ENCODE data around the gene WDFY2.
"Not testable (repeated sequence)": the region's sequence is repeated elsewhere in the genome, so short reads cannot be mapped to it uniquely, and the experiment has no call there.

The WDFY2 gene

GRCh38 chr13:51666839-51667238, 82.6 kb downstream of the WDFY2 start:
- DNase-seq (ENCODE audit: low spot score) = no peak

- DNase-seq (ENCODE audit: low spot score) = no peak
Observed at GRCh38 chr13:51668580-51669195, 84.4 kb downstream of the WDFY2 start.

- peak; percentile 35 for DNase-seq (ENCODE audit: low spot score)
Observed at GRCh38 chr13:51673165-51673564, 88.9 kb downstream of the WDFY2 start.

- DNase-seq (ENCODE audit: low spot score) = no peak
Observed at GRCh38 chr13:51674276-51674675, 90.0 kb downstream of the WDFY2 start.

GRCh38 chr13:51675385-51675784, 91.1 kb downstream of the WDFY2 start:
- DNase-seq (ENCODE audit: low spot score) = no peak

GRCh38 chr13:51675877-51676276, 91.6 kb downstream of the WDFY2 start:
- DNase-seq (ENCODE audit: low spot score) = no peak

- DNase-seq (ENCODE audit: low spot score) = no peak
Observed at GRCh38 chr13:51676739-51677138, 92.5 kb downstream of the WDFY2 start.

GRCh38 chr13:51678420-51678819, 94.2 kb downstream of the WDFY2 start:
- no peak for DNase-seq (ENCODE audit: low spot score)

- DNase-seq (ENCODE audit: low spot score) = no peak
Observed at GRCh38 chr13:51679616-51680015, 95.4 kb downstream of the WDFY2 start.

GRCh38 chr13:51681037-51681678, 96.9 kb downstream of the WDFY2 start:
- DNase-seq (ENCODE audit: low spot score) = peak; percentile 6

- peak; percentile 9 for DNase-seq (ENCODE audit: low spot score)
Observed at GRCh38 chr13:51682686-51683085, 98.4 kb downstream of the WDFY2 start.

GRCh38 chr13:51683597-51683996, 99.3 kb downstream of the WDFY2 start:
- DNase-seq (ENCODE audit: low spot score) = no peak

- no peak for DNase-seq (ENCODE audit: low spot score)
Observed at GRCh38 chr13:51684076-51684475, 99.8 kb downstream of the WDFY2 start.

- no peak for DNase-seq (ENCODE audit: low spot score)
Observed at GRCh38 chr13:51687947-51688714, 103.9 kb downstream of the WDFY2 start.

- DNase-seq (ENCODE audit: low spot score) = no peak
Observed at GRCh38 chr13:51688937-51689662, 104.8 kb downstream of the WDFY2 start.

GRCh38 chr13:51689663-51689996, 105.4 kb downstream of the WDFY2 start:
- no peak for DNase-seq (ENCODE audit: low spot score)

GRCh38 chr13:51695677-51696076, 111.4 kb downstream of the WDFY2 start:
- DNase-seq (ENCODE audit: low spot score) = not testable (repeated sequence)

GRCh38 chr13:51697181-51697580, 112.9 kb downstream of the WDFY2 start:
- DNase-seq (ENCODE audit: low spot score) = no peak

GRCh38 chr13:51697855-51698254, 113.6 kb downstream of the WDFY2 start:
- DNase-seq (ENCODE audit: low spot score) = no peak

GRCh38 chr13:51698352-51698751, 114.1 kb downstream of the WDFY2 start:
- DNase-seq (ENCODE audit: low spot score) = no peak

- DNase-seq (ENCODE audit: low spot score) = no peak
Observed at GRCh38 chr13:51704399-51705313, 120.4 kb downstream of the WDFY2 start.

- no peak for DNase-seq (ENCODE audit: low spot score)
Observed at GRCh38 chr13:51707461-51707860, 123.2 kb downstream of the WDFY2 start.

Measured in kidney capillary endothelial cell (primary cell).